B cell (primary cell): ENCODE data around the gene SAG.

ENCODE experiments used
- CTCF ChIP-seq: fragments of 200-600 bp; IDR thresholded peaks from one replicate; pipeline ENCODE4 v1.8.0; 2022; ENCODE audit warnings: antibody characterized with exemption, mild to moderate bottlenecking
- EZH2 ChIP-seq: IDR thresholded peaks from 2 replicates; pipeline ENCODE4 v1.6.1; 2012; ENCODE audit warnings: borderline replicate concordance, low read depth, mild to moderate bottlenecking, moderate library complexity, low read length; ENCODE audit not compliant: insufficient read depth, poor library complexity, severe bottlenecking

GRCh38 chr2:233323851-233324250 is 16.2 kb downstream of the SAG start:
- TF ChIP-seq EZH2 (no peak), CTCF (no peak)
